HepG2 (cell line): ENCODE data around the gene STMN1. TPM values are rescaled to one million over a fixed set of nuclear protein-coding genes. Genes with fewer than 3 reads are reported as not detected.

Source experiments
- ATAC-seq: fragments of 200-7000 bp; cut with Tn5 transposase; 3 replicates; pipeline ENCODE4 v1.9.1; 2020; ENCODE audit warnings: mild to moderate bottlenecking, moderate library complexity
- BruUV-seq: library from RNA; stranded (reverse); fragments of 400-500 nt; replicated peaks from 2 replicates; lab custom pipeline; 2021; lab: Mats Ljungman, UMichigan
- CTCF ChIA-PET: fragments of 300-600 bp; formaldehyde crosslinking; extraction: SDS; loops from one replicate; lab custom pipeline; 2021; ENCODE audit warnings: low total read pairs, inconsistent platforms, low intra/inter-chr PET ratio; lab: Yijun Ruan, JAX
- POLR2A ChIA-PET: fragments of 350-600 bp; sonication (Branson Sonifier 250); formaldehyde crosslinking; loops from one replicate; lab custom pipeline; 2020; ENCODE audit warnings: antibody characterized with exemption, inconsistent platforms; lab: Yijun Ruan, JAX
- DNase-seq: peaks from one replicate; pipeline ENCODE4 v3.0.0-alpha.2; 2015; ENCODE audit warnings: low spot score
- FAIRE-seq: peaks from 3 replicates; lab custom pipeline; 2011; peaks lifted over from hg19 to GRCh38; lab: Jason Lieb, UNC
- H2AFZ ChIP-seq: one replicate; pipeline ENCODE4 v1.6.1; 2011; ENCODE audit warnings: low read length, inconsistent platforms
- H3K27ac ChIP-seq: fragments of 300-600 bp; 3 replicates; pipeline ENCODE4 v1.8.0; 2011; ENCODE audit warnings: mixed run types, mild to moderate bottlenecking, mixed read lengths, low read length, inconsistent platforms; ENCODE audit not compliant: insufficient read depth; ENCODE audit errors: extremely low read length
- H3K27me3 ChIP-seq, 2 experiments: fragments of 200-600 bp in 1 of 2; 2 replicates in 1 of 2; 3 replicates in 1 of 2; pipeline versions ENCODE4 v1.6.0 to v1.8.0; 2011; ENCODE audit warnings: low read length in 2 of 2, mild to moderate bottlenecking in 2 of 2, moderate library complexity in 2 of 2, inconsistent platforms in 1 of 2; ENCODE audit not compliant: insufficient read depth in 2 of 2, control insufficient read depth in 1 of 2
- H3K36me3 ChIP-seq, 2 experiments: fragments of 200-600 bp in 1 of 2; replicated peaks in 1 of 2; 2 replicates in 1 of 2; 3 replicates in 1 of 2; pipeline versions ENCODE4 v1.5.1 to v1.8.0; 2011; ENCODE audit warnings: low read length in 2 of 2, inconsistent platforms in 1 of 2; ENCODE audit not compliant: insufficient read depth in 2 of 2, control insufficient read depth in 1 of 2
- H3K4me1 ChIP-seq: 2 replicates; pipeline ENCODE4 v1.5.1; 2012; ENCODE audit warnings: low read length, inconsistent platforms; ENCODE audit not compliant: insufficient read depth
- H3K4me2 ChIP-seq: 2 replicates; pipeline ENCODE4 v1.6.0; 2011; ENCODE audit warnings: low read depth, low read length, inconsistent platforms
- H3K4me3 ChIP-seq, 3 experiments: fragments of 200-600 bp in 1 of 3; sonication (generic), shearing (Covaris generic) in 1 of 3; replicated peaks in 1 of 3; 2 replicates each; pipeline ENCODE4 v1.5.1; 2011 to 2016; ENCODE audit warnings: low read length in 3 of 3, inconsistent platforms in 2 of 3, low read depth in 2 of 3, mild to moderate bottlenecking in 2 of 3, control low read depth in 1 of 3, mixed read lengths in 1 of 3; ENCODE audit not compliant: insufficient read depth in 1 of 3
- H3K79me2 ChIP-seq: one replicate; pipeline ENCODE4 v1.6.1; 2011; ENCODE audit warnings: low read length, inconsistent platforms; ENCODE audit not compliant: insufficient read depth
- H3K9ac ChIP-seq: 2 replicates; pipeline ENCODE4 v1.6.0; 2011; ENCODE audit warnings: mild to moderate bottlenecking, low read depth, low read length, inconsistent platforms; ENCODE audit not compliant: insufficient read depth
- H3K9me3 ChIP-seq: 2 replicates; pipeline ENCODE4 v1.5.1; 2012; ENCODE audit warnings: mild to moderate bottlenecking, low read length
- H4K20me1 ChIP-seq: 2 replicates; pipeline ENCODE4 v1.6.0; 2011; ENCODE audit warnings: inconsistent platforms, mild to moderate bottlenecking, low read length, moderate library complexity; ENCODE audit not compliant: insufficient read depth
- ISL2 ChIP-seq: sonication (generic); formaldehyde crosslinking; IDR thresholded peaks from 2 replicates; pipeline ENCODE4 v1.5.0; 2020; ENCODE audit warnings: missing genetic modification reagents
- KAT7 ChIP-seq: IDR thresholded peaks from 2 replicates; pipeline ENCODE4 v1.6.1; 2018; ENCODE audit warnings: borderline replicate concordance, missing compliant biosample characterization
- NR1H2 ChIP-seq: sonication (generic); formaldehyde crosslinking; IDR thresholded peaks from 2 replicates; pipeline ENCODE4 v1.8.1; 2022; ENCODE audit warnings: low read depth, missing genetic modification reagents, borderline replicate concordance
- PITX1 ChIP-seq: sonication (generic); formaldehyde crosslinking; IDR thresholded peaks from 2 replicates; pipeline ENCODE4 v1.5.1; 2020; ENCODE audit warnings: mild to moderate bottlenecking, missing genetic modification reagents
- SP2 ChIP-seq: sonication (generic); formaldehyde crosslinking; IDR thresholded peaks from 2 replicates; pipeline ENCODE4 v1.5.1; 2020; ENCODE audit warnings: mild to moderate bottlenecking, missing genetic modification reagents
- SP5 ChIP-seq: IDR thresholded peaks from 2 replicates; pipeline ENCODE4 v1.6.1; 2016; ENCODE audit warnings: low read depth, borderline replicate concordance
- ZBTB21 ChIP-seq: sonication (generic); formaldehyde crosslinking; IDR thresholded peaks from 2 replicates; pipeline ENCODE4 v1.4.0; 2020; ENCODE audit warnings: missing genetic modification reagents
- ZFP62 ChIP-seq: sonication (generic); formaldehyde crosslinking; IDR thresholded peaks from 2 replicates; pipeline ENCODE4 v1.4.0; 2020; ENCODE audit warnings: missing genetic modification reagents
- ZNF3 ChIP-seq: IDR thresholded peaks from 2 replicates; pipeline ENCODE4 v1.7.0; 2017; ENCODE audit warnings: inconsistent platforms
- ZNF354B ChIP-seq: sonication (generic); formaldehyde crosslinking; IDR thresholded peaks from 2 replicates; pipeline ENCODE4 v1.8.0; 2022; ENCODE audit warnings: mild to moderate bottlenecking, missing genetic modification reagents
- ZZZ3 ChIP-seq: sonication (generic); formaldehyde crosslinking; IDR thresholded peaks from 2 replicates; pipeline ENCODE4 v1.4.0; 2020; ENCODE audit warnings: missing genetic modification reagents, mild to moderate bottlenecking, borderline replicate concordance
- WGBS: methylation state at CpG from one replicate; pipeline ENCODE4 v1.1.6; 2017; ENCODE audit warnings: low lambda C conversion rate; 5-methylcytosine and 5-hydroxymethylcytosine counted together
- in situ Hi-C: cut with HindIII; loops from 2 replicates; pipeline ENCODE4 v1.10.0; 2017; ENCODE audit warnings: low pct_unique_long_range_greater_than_20kb; ENCODE audit not compliant: extremely low pct_ligation_motif_present
- intact Hi-C: fragments of 100-400 bp; cut with micrococcal nuclease; formaldehyde crosslinking; loops from one replicate; pipeline ENCODE4 v1.10.0; 2022; ENCODE audit not compliant: unreplicated experiment
- polyA plus RNA-seq, 8 experiments: library from polyadenylated mRNA; depleted of rRNA in 3 of 8; stranded (reverse) in 7 of 8; unstranded in 1 of 8; fragments of >200 nt; fragmentation: Illumina TruSeq in 4 of 8; extraction: Trizol in 4 of 8; gene quantifications; 2 replicates each; pipeline versions ENCODE4 v1.2.1 to v1.2.3, GENCODE V29; 2011 to 2016; ENCODE audit warnings: low read depth in 4 of 8, missing spikeins in 1 of 8, mixed read lengths in 1 of 8; ENCODE audit not compliant: insufficient read depth in 1 of 8
- total RNA-seq, 5 experiments: library from RNA; depleted of rRNA; stranded (reverse); fragments of >200 nt; fragmentation: Illumina TruSeq; extraction: Trizol; gene quantifications; 2 replicates each; pipeline ENCODE4 v1.2.3, GENCODE V29; 2016; ENCODE audit warnings: low read depth in 1 of 5
- TF ChIP-seq, protein P1 (sequence below): sonication (generic); formaldehyde crosslinking; IDR thresholded peaks from 2 replicates; pipeline ENCODE4 v1.5.0; 2020; ENCODE audit warnings: mild to moderate bottlenecking, missing genetic modification reagents, borderline replicate concordance
- TF ChIP-seq, protein P2 (sequence below): sonication (generic); formaldehyde crosslinking; IDR thresholded peaks from 2 replicates; pipeline ENCODE4 v1.4.0; 2020; ENCODE audit warnings: missing genetic modification reagents, borderline replicate concordance

STMN1 gene
- total and polyA plus RNA-seq, 2 of the 13 experiments (the other 11 are each of a cell fraction or from before 2014, with no cell fraction given) = 45.9 to 409 TPM

DNA sequence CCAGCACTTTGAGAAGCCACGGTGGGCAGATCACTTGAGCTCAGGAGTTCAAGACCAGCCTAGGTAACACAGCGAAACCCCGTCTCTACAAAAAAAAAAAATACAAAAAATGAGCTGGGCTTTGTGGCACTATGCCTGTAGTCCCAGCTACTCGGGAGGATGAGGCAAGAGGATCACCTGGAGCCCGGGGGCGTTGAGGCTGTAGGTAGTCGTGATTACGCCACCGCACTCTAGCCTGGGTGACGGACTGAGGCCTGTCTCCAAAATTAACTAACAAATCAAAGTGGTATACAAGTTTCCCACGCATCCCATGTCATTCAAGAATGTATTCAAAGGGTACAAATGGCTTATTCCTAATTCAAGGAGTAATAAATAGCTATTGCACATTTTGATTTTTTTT lies 49.4 kb downstream of the STMN1 start (continued):
- TF ChIP-seq, protein P1, sequence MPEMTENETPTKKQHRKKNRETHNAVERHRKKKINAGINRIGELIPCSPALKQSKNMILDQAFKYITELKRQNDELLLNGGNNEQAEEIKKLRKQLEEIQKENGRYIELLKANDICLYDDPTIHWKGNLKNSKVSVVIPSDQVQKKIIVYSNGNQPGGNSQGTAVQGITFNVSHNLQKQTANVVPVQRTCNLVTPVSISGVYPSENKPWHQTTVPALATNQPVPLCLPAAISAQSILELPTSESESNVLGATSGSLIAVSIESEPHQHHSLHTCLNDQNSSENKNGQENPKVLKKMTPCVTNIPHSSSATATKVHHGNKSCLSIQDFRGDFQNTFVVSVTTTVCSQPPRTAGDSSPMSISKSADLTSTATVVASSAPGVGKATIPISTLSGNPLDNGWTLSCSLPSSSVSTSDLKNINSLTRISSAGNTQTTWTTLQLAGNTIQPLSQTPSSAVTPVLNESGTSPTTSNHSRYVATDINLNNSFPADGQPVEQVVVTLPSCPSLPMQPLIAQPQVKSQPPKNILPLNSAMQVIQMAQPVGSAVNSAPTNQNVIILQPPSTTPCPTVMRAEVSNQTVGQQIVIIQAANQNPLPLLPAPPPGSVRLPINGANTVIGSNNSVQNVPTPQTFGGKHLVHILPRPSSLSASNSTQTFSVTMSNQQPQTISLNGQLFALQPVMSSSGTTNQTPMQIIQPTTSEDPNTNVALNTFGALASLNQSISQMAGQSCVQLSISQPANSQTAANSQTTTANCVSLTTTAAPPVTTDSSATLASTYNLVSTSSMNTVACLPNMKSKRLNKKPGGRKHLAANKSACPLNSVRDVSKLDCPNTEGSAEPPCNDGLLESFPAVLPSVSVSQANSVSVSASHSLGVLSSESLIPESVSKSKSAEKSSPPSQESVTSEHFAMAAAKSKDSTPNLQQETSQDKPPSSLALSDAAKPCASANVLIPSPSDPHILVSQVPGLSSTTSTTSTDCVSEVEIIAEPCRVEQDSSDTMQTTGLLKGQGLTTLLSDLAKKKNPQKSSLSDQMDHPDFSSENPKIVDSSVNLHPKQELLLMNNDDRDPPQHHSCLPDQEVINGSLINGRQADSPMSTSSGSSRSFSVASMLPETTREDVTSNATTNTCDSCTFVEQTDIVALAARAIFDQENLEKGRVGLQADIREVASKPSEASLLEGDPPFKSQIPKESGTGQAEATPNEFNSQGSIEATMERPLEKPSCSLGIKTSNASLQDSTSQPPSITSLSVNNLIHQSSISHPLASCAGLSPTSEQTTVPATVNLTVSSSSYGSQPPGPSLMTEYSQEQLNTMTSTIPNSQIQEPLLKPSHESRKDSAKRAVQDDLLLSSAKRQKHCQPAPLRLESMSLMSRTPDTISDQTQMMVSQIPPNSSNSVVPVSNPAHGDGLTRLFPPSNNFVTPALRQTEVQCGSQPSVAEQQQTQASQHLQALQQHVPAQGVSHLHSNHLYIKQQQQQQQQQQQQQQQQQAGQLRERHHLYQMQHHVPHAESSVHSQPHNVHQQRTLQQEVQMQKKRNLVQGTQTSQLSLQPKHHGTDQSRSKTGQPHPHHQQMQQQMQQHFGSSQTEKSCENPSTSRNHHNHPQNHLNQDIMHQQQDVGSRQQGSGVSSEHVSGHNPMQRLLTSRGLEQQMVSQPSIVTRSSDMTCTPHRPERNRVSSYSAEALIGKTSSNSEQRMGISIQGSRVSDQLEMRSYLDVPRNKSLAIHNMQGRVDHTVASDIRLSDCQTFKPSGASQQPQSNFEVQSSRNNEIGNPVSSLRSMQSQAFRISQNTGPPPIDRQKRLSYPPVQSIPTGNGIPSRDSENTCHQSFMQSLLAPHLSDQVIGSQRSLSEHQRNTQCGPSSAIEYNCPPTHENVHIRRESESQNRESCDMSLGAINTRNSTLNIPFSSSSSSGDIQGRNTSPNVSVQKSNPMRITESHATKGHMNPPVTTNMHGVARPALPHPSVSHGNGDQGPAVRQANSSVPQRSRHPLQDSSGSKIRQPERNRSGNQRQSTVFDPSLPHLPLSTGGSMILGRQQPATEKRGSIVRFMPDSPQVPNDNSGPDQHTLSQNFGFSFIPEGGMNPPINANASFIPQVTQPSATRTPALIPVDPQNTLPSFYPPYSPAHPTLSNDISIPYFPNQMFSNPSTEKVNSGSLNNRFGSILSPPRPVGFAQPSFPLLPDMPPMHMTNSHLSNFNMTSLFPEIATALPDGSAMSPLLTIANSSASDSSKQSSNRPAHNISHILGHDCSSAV (CRISPR knock-in tag) = no peak
- TF ChIP-seq KAT7 (CRISPR knock-in tag) (no peak), ISL2 (CRISPR knock-in tag) (no peak), ZBTB21 (CRISPR knock-in tag) (no peak), ZNF3 (no peak)

DNA sequence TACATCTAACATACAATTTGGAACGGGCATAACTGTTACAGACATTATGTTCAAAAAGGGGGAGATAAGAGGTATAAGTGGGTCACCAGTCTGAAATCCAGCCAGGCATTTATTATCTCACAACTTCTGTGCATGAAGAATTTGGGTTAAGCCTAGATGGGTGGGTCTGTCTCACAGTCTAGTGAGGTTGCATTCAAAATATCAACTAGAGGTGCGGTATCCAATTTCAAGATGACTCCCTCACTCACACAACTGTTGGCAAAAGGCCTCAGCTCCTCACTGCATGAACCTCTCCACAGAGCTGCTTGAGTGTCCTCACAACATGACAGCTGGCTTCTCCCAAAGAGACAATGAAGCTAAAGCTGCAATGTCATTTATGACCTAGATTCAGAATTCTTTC lies 51.7 kb downstream of the STMN1 start:
- Histone ChIP-seq H3K4me3 (no peak overlapping the region), H3K4me2 (no peak overlapping the region), H3K36me3 (no peaks in the 10 kb centered on the region), H2AFZ (no peak overlapping the region), H3K4me1 (peaks cover 29% of the 10 kb centered on the region), H3K9ac (no peak overlapping the region), H3K27me3 (no peaks in the 10 kb centered on the region; a peak in 1 of 5 replicates), H3K79me2 (peaks cover 46% of the 10 kb centered on the region), H3K9me3 (no peaks in the 10 kb centered on the region), H3K27ac (no peak overlapping the region), H4K20me1 (no peaks in the 10 kb centered on the region)
- intact Hi-C loops (no loop called here), in situ Hi-C loops (no loop called here)
- no TSS peak for BruUV-seq
- WGBS = 100% methylated on average over 2 of the region's 2 CpGs
- CTCF ChIA-PET = no interaction called here
- DNase-seq = no peak
- no peak for ATAC-seq
- FAIRE-seq = no peak
- POLR2A ChIA-PET = no interaction called here
- no peak for TF ChIP-seq SP5 (CRISPR knock-in tag)
- no peak for TF ChIP-seq SP2 (CRISPR knock-in tag)
- TF ChIP-seq ZFP62 = no peak
- no peak for TF ChIP-seq PITX1 (CRISPR knock-in tag)
- TF ChIP-seq, protein P2, sequence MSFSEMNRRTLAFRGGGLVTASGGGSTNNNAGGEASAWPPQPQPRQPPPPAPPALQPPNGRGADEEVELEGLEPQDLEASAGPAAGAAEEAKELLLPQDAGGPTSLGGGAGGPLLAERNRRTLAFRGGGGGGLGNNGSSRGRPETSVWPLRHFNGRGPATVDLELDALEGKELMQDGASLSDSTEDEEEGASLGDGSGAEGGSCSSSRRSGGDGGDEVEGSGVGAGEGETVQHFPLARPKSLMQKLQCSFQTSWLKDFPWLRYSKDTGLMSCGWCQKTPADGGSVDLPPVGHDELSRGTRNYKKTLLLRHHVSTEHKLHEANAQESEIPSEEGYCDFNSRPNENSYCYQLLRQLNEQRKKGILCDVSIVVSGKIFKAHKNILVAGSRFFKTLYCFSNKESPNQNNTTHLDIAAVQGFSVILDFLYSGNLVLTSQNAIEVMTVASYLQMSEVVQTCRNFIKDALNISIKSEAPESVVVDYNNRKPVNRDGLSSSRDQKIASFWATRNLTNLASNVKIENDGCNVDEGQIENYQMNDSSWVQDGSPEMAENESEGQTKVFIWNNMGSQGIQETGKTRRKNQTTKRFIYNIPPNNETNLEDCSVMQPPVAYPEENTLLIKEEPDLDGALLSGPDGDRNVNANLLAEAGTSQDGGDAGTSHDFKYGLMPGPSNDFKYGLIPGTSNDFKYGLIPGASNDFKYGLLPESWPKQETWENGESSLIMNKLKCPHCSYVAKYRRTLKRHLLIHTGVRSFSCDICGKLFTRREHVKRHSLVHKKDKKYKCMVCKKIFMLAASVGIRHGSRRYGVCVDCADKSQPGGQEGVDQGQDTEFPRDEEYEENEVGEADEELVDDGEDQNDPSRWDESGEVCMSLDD (CRISPR knock-in tag) = no peak
- TF ChIP-seq ZNF354B = no peak
- no peak for TF ChIP-seq ZZZ3 (CRISPR knock-in tag)
- TF ChIP-seq NR1H2 (CRISPR knock-in tag) = no peak
